GM20431 (cell line): Measurements from ENCODE around the gene HYI.
"Not testable (repeated sequence)": the region's sequence is repeated elsewhere in the genome, so short reads cannot be mapped to it uniquely, and the experiment has no call there.

ENCODE experiments used
- in situ Hi-C: fragments of 300-500 bp; cut with MseI, MboI; formaldehyde crosslinking; loops from one replicate; pipeline ENCODE4 v1.15.0; 2020; ENCODE audit warnings: low sequenced_read_pairs; ENCODE audit not compliant: unreplicated experiment

HYI gene

DNA sequence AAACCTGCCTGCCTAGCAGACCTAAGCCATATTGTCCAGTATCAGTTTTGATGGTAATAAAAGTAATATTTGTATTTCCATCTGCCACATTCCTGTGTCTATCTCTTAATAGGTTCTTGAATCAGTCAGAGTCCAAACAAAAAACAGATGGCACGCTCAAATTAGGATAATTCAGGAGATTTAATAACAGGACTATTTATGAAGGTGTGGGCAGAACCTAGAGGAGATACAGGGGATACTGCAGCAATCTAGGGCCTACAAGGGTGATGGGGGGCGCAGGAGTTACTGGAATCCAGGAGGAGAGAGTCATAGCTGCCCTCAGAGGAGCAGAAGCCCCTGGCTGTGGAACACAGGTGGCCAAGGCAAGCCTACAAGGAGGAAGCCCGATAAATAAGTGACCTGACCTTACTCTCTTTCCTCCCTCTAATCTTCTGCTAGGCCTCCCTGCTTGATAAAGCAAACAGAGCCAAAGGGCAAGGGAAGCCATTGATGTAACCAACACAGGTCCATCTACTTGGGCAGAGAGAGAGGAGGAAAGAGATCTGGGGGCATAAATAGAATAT lies 11.9 kb upstream of the HYI start:
- in situ Hi-C loops: no loop called here

DNA sequence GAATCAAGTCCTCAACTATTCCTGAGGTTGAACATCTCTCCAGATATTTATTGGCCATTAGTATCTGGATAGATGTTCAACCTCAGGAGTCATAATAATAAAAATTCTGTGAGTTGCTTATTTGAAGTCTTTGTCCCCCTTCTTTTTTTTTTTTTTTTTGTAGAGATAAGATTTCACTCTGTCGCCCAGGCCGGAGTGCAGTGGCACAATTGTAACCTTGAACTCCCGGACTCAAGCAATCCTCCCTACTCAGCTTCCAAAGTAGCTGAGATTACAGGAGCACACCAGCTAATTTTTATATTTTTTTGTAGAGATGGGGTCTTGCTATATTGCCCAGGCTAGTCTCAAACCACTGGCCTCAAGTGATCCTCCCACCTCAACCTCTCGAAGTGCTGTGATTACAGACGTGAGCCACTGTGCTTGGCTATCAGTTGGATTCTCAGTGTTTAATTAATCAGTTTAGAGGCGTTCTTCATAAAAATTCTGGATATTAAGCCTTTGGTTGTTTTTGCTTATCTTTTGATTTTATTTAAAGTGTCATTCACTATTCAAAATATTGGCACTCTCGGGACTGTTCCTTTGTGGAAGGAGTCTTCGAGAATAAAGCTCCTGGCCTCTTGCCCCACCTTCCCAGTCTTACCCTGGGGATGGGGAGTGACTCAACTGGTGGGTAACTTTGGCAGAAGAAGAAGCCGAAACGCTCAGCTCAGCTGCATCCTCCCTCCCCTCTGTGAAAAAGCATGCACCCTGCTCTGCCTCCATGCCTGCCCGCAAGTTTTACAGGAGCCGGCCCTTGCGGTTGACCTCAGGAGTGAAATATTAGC lies 11.2 kb upstream of the HYI start:
- in situ Hi-C loops: no loop called here

GRCh38 chr1:43463479-43463878 lies 9.7 kb upstream of the HYI start:
- in situ Hi-C loops: no loop called here

DNA sequence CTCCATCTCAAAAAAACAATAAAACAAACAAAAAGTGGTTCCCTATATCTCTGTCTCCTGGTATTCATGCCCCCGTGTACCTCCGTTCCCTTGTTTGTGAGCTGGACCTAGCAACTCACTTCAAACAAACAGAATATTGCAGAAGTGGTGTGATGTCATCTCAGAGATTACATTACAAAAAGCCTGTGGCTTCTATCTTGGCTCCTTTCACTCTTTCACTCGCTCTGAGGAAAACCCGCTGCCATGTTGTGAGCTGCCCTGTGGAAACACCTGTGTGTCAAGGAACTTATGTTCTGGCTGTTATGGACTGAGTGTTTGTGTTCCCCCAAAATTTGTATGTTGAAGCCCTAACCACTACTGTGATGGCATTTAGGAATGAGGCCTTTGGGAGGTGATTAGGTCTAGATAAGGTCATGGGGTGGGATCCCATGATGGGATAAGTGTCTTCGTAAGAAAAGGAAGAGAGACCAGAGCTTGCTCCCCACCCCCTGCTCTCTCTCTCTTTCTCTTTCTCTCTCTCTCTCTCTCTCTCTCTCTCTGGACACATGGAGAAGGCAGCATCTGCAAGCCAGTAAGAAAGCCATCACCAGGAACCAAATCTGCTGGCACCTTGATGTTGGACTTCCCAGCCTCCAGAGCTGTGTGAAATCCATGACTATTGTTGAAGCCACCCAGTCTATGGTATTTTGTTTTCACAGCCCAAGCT lies 7.4 kb upstream of the HYI start:
- in situ Hi-C loops: no loop called here

- in situ Hi-C loops: not testable (repeated sequence)
These were observed 4.6 kb upstream of the HYI start for GRCh38 chr1:43458379-43458778.

DNA sequence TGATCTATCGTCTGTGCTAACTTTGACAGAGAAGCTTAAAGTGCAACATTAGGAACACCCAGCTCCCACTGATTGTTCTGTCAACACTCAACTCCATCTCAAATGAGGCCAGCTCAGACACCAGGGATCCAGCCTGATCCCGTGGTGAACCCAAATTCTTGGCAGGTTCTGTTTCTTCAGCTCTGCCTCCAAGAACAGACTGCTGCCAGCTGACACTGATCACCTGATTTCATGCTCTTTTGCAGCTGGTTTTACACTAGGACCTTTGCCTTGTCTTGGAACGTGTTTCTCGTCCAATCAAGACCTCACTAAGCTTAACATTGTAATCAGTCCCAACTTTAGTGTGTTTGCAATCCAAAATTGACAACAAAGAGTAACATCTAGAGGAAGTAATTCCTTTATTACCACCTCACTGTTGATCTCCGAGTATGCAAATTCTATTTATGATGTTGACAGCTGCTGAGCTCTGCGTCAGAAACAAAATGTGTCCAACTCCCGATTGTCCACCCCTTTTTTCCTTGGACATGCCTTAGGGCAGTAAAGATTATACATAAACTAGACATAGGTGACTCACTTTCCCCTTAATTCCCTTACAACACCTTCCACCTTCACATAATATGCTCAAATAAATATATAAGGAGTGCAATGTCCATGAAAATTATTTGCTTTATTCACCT lies 1.6 kb upstream of the HYI start:
- in situ Hi-C loops: no loop called here

DNA sequence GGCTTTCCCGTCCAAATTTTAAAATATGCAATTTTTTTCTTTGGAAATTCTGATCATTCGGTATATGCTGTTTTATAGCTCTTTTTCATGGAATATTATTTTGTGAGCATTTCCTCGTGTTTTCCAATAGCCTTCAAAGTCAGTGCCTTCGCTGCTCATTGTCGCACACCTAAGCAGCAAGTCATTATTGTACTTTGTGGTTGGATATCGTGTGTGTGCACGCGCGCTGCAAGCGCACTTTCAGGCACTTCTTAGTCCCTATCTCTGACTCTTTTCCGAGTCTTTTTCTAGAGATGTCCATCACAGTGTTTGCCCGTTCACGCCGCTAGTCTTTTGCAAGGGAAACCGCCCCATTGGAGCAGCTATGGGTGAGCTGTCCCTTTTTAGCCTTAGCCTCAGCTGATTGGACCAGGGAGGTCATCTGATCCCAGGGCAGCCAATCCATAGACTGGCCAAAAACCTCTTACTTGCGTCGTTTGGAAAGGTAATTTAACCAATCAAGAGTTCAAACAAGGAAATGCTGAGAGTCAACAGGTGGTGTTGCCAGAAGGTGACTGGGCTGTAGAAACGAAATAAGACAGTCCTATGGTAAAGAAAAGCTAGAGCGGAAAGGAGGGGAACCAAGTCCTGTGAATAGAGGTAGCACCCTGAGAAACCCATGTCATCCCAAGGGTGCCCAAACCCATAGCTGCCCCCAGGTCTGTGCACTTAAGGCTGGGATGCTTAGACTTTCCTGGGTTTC lies 710 bp upstream of the HYI start:
- in situ Hi-C loops: no loop called here

GRCh38 chr1:43452789-43453441 lies 816 bp downstream of the HYI start:
- in situ Hi-C loops: no loop called here

GRCh38 chr1:43451701-43452532 lies 1.8 kb downstream of the HYI start:
- in situ Hi-C loops: no loop called here

GRCh38 chr1:43451157-43451591 lies 2.6 kb downstream of the HYI start:
- in situ Hi-C loops: no loop called here

DNA sequence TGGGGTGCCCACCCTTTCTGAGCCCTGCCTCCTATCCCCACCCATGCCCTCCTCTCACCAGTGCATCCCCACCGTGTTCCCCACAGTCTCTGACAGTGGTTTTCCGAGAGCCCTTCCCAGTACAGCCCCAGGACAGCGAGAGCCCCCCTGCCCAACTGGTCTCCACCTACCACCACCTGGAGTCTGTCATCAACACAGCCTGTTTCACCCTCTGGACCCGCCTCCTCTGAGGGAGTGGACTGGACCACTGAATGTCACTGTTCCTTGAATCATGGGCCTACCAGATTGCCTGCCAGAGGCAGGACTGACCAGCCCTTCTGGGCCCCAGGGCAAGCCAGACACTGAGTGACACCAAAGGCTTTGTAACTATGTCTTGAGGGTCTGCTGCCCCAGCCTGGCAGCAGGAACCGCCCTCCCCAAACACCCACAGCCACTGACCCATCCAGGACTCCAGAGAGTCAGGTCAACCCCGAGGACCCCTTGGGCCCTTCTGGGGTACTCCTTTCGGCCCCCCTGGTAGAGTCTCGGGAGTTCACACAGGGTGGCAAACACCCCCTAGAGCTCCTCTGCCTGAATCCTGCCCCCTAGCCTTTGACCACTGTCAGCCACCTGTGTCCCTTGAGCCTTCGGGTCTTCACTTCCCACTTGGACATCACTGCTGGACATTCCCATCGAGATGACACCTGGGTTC lies 3.3 kb downstream of the HYI start:
- in situ Hi-C loops: no loop called here

DNA sequence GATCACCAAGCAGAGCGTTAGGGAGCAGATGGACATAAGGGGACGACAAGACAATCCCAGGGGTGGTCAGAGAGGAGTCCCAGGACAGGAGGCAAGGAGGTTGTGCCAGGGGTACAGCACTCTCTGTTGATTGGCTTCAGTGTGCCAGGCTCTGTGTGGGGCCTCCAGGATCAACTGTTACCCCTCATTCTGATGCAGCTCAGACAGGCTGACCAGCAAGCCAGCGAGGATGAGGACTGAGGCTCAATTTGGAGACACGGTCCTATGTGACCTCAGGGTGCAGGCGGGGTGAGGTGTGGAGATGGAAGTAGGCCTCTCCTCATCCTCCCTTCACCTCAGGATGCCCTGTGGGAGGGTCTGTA lies 4.0 kb downstream of the HYI start:
- in situ Hi-C loops: no loop called here

DNA sequence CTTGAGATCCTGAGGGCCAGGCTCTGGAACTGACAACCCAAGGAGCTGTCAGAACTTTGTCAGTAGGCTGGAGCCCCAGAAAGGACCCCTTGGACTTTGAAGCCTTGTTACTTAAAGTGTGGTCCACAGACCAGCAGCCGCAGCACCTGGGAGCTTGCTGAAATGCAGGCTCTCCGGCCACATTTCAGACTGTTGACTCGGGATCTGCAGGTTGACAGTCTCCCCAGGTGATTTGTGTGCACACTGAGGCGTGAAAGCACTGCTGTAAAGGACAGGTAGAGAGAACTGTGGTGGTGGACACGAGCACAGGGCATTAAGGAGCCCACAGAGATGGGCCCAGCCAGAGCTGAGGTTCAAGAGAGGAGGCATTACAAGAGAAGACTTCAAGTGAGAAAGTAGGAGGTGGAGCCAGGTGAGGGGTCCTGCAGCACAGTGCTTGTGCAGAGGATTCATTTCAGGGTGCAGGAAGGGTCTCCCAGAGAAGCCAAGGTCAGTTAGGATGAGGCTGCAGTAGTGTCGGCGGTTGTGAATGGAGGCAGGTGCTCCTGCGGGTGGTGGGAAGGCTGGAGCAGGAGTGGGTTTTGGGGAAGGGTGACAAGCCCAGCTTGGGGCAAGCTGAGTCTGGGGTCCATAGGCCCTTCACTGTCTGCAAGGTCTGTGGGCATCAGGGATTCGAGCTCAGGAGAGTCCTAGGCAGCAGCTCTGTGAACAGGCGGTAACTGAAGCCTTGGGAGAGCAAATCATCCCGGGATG lies 4.6 kb downstream of the HYI start:
- in situ Hi-C loops: no loop called here

DNA sequence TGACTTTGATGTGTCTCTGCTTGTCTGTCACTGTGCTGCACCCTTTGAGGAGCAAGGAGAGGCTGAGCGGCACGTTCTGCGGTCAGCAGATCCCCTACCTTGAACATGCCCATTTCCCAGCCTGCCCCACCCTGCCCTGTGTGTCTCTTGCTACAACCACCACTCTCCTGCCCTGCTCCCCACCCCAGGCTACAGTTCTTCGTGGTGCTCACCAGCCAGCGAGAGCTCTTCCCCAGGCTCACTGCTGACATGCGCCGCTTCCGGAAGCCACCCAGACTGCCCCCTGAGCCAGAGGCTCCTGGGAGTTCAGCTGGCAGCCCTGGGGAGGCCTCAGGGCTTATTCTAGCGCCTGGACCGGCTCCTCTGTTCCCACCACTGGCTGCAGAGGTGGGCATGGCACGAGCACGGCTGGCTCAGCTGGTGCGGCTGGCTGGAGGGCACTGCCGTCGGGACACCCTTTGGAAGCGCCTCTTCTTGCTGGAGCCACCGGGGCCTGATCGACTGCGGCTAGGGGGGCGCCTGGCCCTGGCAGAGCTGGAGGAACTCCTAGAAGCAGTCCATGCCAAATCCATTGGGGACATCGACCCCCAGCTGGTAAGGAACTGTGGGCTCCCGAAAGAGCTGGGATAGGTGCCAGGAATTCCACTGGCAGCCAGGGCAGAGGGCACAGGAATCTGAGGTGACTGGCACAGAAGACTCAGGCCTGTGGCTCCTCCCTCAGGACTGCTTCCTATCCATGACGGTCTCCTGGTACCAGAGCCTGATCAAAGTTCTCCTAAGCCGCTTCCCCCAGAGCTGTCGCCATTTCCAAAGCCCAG lies 5.6 kb downstream of the HYI start:
- in situ Hi-C loops: no loop called here

- in situ Hi-C loops: no loop called here
These were observed 6.6 kb downstream of the HYI start for GRCh38 chr1:43446881-43447835.

DNA sequence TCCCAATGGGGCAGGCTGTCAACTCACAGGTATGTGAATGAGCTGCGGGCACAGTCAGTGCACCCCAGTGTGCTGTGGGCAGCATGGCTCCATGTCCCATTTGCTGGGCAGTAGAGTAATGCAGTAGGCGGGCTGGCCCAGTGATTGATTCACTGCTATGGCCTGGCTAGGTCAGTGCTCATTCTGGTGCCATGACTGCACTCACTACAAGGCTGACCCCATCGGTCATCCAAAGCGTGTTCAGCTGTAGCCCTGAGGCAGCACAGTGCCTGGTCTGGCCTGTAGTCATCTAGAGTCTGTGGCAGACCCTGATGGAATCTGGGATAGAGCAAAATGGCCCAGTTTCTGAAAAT lies 7.4 kb downstream of the HYI start:
- in situ Hi-C loops: no loop called here
